Panc1 (cell line): ENCODE results near the gene SARS1.

Source experiments
- CTCF ChIP-seq: fragments of 450-650 bp; IDR thresholded peaks from 2 replicates; pipeline ENCODE4 v1.5.1; 2017; ENCODE audit warnings: mild to moderate bottlenecking
- POLR2AphosphoS5 ChIP-seq: IDR thresholded peaks from 2 replicates; pipeline ENCODE4 v1.6.1; 2012; ENCODE audit warnings: mild to moderate bottlenecking, low read depth, low read length, moderate library complexity

- TF ChIP-seq POLR2AphosphoS5 = no peak
- no peak for TF ChIP-seq CTCF
Measured at GRCh38 chr1:109263234-109263596, 49.5 kb downstream of the SARS1 start.
